ENCODE data around the gene GSTM3. TPM values are rescaled to one million over a fixed set of nuclear protein-coding genes. Genes with fewer than 3 reads are reported as not detected.

Gene GSTM3
- total and polyA plus RNA-seq, 2 of the 13 experiments (the other 11 are each of a cell fraction or from before 2014, with no cell fraction given), result 127 to 142 TPM

DNA sequence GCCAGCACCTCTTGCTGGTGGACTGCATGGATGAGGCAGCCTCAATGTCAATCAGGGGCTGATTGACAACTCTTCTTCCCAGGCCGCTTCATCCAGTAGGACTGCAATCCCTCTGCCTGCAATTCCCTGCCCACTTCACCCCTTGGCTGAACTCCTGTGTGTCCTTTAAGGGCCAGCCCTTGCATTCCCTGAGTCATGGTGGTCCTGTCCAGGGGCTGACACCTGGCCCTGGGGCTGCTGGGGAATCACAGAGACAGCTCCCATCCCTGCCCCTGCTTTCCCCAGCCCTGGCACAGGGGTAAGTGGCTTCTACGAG, 27.5 kb upstream of the GSTM3 start (continued):
- TF ChIP-seq LCORL (IDR thresholded peaks at IDR 0.05) (no peak), LCORL (CRISPR knock-in tag; IDR thresholded peaks at IDR 0.05) (no peak), ZNF781 (CRISPR knock-in tag; IDR thresholded peaks at IDR 0.05; ENCODE audit: borderline replicate concordance, not compliant biosample characterization) (no peak), RBAK (CRISPR knock-in tag; IDR thresholded peaks at IDR 0.05) (no peak)

DNA sequence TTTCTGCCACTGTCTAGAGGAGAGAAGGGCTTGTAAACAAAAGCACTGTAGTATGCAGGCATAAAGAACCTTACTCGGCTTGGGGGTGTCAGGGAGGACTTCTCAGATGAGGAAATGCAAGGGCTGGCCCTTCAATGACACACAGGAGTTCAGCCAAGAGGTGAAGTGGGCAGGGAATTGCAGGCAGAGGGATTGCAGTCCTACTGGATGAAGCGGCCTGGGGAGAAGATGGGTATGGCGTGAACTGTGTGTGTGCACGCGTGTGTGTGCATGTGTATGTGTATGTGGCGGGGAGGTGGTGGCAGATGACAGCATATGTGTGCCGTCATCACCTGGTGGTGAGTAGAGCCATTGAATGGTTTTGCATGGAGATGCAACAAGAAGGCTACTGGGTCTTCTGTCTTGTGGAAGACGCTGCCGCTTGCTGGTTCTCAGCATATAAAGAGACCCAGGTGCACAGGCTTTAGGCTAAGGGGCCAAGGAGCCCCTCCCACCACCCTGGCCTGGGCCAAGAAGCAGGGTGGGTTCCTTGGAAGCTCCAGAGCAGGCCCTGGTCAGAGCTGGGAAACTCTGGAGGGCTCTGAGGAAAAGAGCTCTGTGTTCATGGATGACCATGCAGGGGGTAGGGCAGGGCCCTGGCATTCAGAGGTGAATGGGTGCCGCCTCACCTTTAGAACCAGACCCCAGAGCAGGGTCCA, 26.9 kb upstream of the GSTM3 start:
- no peaks in the 10 kb centered on the region for H3K9me3 ChIP-seq (ENCODE audit: low read length)
- 80% methylated on average over 7 of the region's 10 CpGs for WGBS (ENCODE audit: low lambda C conversion rate)
- H3K79me2 ChIP-seq (ENCODE audit: insufficient read depth, low read length), result peaks cover 11% of the 10 kb centered on the region
- H3K9ac ChIP-seq (ENCODE audit: insufficient read depth, low read depth, low read length), result no peak overlapping the region
- peaks cover 2 to 19% of the 10 kb centered on the region in 2 experiments; a peak in 3 of 5 replicates for H3K27me3 ChIP-seq (ENCODE audit: control insufficient read depth in 1 of 2, insufficient read depth in 2 of 2, low read length in 2 of 2)
- in situ Hi-C loops (cut with HindIII; ENCODE audit: extremely low pct_ligation_motif_present, low pct_unique_long_range_greater_than_20kb) (no loop called here), intact Hi-C loops (cut with micrococcal nuclease; ENCODE audit: unreplicated experiment) (no loop called here)
- no peaks in the 10 kb centered on the region for H3K36me3 ChIP-seq (replicated peaks in 1 of 2; ENCODE audit: control insufficient read depth in 1 of 2, insufficient read depth in 2 of 2, low read length in 2 of 2)
- FAIRE-seq (no peak), ATAC-seq (no peak), DNase-seq (ENCODE audit: low spot score) (no peak)
- H3K4me3 ChIP-seq (replicated peaks in 1 of 3; ENCODE audit: insufficient read depth in 1 of 3, low read depth in 2 of 3, low read length in 3 of 3), result no peak overlapping the region
- ChIA-PET POLR2A (no interaction called here), CTCF (ENCODE audit: low intra/inter-chr PET ratio, low total read pairs) (no interaction called here)
- H3K4me2 ChIP-seq (ENCODE audit: low read depth, low read length), result no peak overlapping the region
- H3K27ac ChIP-seq (ENCODE audit: extremely low read length, insufficient read depth, low read length), result no peak overlapping the region
- H2AFZ ChIP-seq (ENCODE audit: low read length), result no peak overlapping the region
- no peak for TF ChIP-seq DR1 (CRISPR knock-in tag; IDR thresholded peaks at IDR 0.05)
- no peak for TF ChIP-seq ATAD3A (CRISPR knock-in tag; IDR thresholded peaks at IDR 0.05)
- TF ChIP-seq SRSF1 (optimal IDR thresholded peaks at IDR 0.05; ENCODE audit: low read depth, low read length), result no peak
- H3K4me1 ChIP-seq (ENCODE audit: insufficient read depth, low read length), result peaks cover 68% of the 10 kb centered on the region
- no TSS peak for BruUV-seq (replicated peaks)
- H4K20me1 ChIP-seq (ENCODE audit: insufficient read depth, low read length), result no peaks in the 10 kb centered on the region

Measured in HepG2 (cell line).